GM21367 (cell line): Measurements from ENCODE around the gene GART.
"Not testable (repeated sequence)": the region's sequence is repeated elsewhere in the genome, so short reads cannot be mapped to it uniquely, and the experiment has no call there.

Experiments used
- ATAC-seq: cut with Tn5 transposase; IDR thresholded peaks from one replicate; pipeline ENCODE4 v1.9.1; 2021; ENCODE audit not compliant: unreplicated experiment

Gene GART

DNA sequence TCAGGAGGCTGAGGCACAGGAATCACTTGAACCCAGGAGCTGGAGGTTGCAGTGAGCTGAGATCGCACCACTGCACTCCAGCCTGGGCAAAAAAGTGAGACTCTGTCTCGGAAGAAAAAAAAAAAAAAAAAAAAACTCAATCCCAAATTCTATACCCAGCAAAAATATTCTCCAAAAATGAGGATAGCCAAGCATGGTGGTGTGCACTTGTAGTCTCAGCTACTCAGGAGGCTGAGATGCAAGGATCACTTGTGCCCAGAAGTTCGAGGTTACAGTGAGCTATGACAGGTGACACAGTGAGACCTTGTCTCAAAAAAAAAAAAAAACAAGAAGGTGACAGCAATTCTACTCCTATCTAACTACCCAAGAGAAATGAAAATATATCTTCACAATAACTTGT is 68.6 kb downstream of the GART start:
- no peak for ATAC-seq

DNA sequence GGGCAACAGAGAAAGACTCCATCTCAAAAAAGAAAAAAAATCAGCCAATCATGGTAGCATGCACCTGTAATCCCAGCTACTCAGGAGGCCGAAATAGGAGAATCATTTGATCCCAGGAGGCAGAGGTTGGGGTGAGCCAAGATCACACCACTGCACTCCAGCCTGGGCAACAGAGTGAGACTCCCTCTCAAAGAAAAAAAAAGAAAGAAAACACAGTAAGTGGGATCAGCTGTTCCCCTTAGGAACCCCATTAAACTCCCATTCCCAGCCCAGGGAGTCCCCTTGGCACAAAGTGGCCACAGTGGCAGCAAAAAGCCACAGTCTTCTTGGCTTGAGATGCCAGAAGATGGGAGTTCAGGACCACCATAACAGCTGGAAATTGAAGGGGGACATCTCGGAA is 71.2 kb downstream of the GART start:
- ATAC-seq: no peak

- ATAC-seq: not testable (repeated sequence)
Observed at GRCh38 chr21:33469183-33469582, 72.7 kb downstream of the GART start.

- no peak for ATAC-seq
Observed at GRCh38 chr21:33461538-33462250, 80.2 kb downstream of the GART start.

DNA sequence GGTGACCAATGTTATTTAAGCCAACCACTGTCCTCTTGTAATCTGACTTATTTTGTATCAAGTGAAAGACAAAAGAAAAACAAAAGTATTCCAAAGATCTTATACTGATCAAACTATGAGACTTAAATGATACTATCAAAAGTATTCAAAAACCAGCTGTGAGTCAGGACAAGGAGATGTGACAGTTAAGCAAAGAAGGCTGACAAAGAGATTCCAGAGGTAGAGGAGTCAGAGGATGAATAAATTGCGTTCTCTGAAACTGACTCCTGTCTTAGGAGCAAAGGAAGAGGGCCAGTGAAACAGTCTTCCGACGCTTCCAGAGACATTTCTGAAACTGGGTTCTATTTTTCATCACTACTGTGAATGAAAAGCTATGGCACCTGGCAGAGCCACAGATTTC is 83.1 kb downstream of the GART start:
- no peak for ATAC-seq

- ATAC-seq: no peak
Observed at GRCh38 chr21:33455686-33456446, 86.1 kb downstream of the GART start.
